Measurements from ENCODE around the gene HCFC2.

The HCFC2 gene

GRCh38 chr12:104154806-104155205, 90.5 kb downstream of the HCFC2 start:
- no peak for TF ChIP-seq CTCF (IDR thresholded peaks at IDR 0.05; ENCODE audit: insufficient read depth, low read depth, low read length, missing control alignments)
- H3K4me3 ChIP-seq (ENCODE audit: low read length), result no peak overlapping the region
- no peak for DNase-seq (ENCODE audit: low read depth)
